Fibroblast of lung (primary cell): ENCODE data around the gene NPC1L1.

Experiments
- EZH2 ChIP-seq: IDR thresholded peaks from 2 replicates; pipeline ENCODE4 v1.5.1; 2012; ENCODE audit warnings: low read length, control low read depth, mild to moderate bottlenecking; ENCODE audit errors: missing control alignments
- TF ChIP-seq, protein P1 (sequence below), 2 donors: IDR thresholded peaks in 1 of 2; conservative IDR thresholded peaks in 1 of 2; 1 replicate in 1 of 2; 2 replicates in 1 of 2; pipeline ENCODE4 v1.5.1; 2011 to 2012; ENCODE audit warnings: low read length in 2 of 2, control low read depth in 1 of 2, inconsistent platforms in 1 of 2, low read depth in 1 of 2, mild to moderate bottlenecking in 1 of 2

DNA sequence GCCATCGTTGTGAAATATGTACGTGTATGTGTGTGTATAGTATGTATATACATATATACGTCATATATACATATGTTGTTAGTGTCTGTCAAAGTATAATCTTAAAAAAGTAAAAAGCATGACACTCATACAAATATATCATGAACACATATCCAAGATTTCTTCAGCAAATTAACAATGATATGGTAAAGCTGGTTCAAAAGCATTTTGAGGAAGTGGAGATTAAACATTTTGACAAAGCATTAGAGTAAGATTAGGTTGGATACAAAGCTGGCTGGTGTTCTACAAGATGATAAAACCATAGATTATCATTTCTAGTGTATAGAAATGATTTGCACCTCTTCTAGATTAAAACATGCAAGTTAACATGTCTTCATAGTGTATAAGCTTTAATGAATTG lies 49.9 kb downstream of the NPC1L1 start:
- TF ChIP-seq, protein P1, sequence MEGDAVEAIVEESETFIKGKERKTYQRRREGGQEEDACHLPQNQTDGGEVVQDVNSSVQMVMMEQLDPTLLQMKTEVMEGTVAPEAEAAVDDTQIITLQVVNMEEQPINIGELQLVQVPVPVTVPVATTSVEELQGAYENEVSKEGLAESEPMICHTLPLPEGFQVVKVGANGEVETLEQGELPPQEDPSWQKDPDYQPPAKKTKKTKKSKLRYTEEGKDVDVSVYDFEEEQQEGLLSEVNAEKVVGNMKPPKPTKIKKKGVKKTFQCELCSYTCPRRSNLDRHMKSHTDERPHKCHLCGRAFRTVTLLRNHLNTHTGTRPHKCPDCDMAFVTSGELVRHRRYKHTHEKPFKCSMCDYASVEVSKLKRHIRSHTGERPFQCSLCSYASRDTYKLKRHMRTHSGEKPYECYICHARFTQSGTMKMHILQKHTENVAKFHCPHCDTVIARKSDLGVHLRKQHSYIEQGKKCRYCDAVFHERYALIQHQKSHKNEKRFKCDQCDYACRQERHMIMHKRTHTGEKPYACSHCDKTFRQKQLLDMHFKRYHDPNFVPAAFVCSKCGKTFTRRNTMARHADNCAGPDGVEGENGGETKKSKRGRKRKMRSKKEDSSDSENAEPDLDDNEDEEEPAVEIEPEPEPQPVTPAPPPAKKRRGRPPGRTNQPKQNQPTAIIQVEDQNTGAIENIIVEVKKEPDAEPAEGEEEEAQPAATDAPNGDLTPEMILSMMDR (conservative IDR thresholded peaks at IDR 0.05 in 1 of 2, IDR thresholded peaks at IDR 0.05 in 1 of 2; ENCODE audit: low read depth in 1 of 2, low read length in 2 of 2): no peak
- TF ChIP-seq EZH2: no peak
